ENCODE measurements around the gene MIPOL1. TPM values are rescaled to one million over a fixed set of nuclear protein-coding genes. Genes with fewer than 3 reads are reported as not detected.

The MIPOL1 gene
- total and polyA plus RNA-seq, 2 of the 13 experiments (the other 11 are each of a cell fraction or from before 2014, with no cell fraction given): 8.6 to 34.2 TPM

DNA sequence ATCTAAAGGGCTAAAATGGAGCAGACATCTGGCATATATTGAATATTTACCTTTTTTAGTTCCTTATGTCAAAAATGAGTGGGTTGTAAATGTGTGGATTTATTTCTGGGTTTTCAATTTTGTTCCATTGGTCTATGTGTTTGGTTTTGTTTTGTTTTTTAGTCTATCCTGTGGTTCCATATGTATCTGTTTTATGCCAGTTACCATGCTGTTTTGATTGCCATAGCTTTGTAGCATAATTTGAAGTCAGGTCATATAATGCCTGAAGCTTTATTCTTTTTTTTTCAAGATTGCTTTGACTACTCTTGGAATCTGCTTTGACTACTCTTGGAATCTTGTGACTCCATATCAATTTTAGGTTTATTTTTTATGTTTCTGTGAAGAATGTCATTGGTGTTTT is 133.2 kb downstream of the MIPOL1 start (continued):
- TF ChIP-seq, protein P1, sequence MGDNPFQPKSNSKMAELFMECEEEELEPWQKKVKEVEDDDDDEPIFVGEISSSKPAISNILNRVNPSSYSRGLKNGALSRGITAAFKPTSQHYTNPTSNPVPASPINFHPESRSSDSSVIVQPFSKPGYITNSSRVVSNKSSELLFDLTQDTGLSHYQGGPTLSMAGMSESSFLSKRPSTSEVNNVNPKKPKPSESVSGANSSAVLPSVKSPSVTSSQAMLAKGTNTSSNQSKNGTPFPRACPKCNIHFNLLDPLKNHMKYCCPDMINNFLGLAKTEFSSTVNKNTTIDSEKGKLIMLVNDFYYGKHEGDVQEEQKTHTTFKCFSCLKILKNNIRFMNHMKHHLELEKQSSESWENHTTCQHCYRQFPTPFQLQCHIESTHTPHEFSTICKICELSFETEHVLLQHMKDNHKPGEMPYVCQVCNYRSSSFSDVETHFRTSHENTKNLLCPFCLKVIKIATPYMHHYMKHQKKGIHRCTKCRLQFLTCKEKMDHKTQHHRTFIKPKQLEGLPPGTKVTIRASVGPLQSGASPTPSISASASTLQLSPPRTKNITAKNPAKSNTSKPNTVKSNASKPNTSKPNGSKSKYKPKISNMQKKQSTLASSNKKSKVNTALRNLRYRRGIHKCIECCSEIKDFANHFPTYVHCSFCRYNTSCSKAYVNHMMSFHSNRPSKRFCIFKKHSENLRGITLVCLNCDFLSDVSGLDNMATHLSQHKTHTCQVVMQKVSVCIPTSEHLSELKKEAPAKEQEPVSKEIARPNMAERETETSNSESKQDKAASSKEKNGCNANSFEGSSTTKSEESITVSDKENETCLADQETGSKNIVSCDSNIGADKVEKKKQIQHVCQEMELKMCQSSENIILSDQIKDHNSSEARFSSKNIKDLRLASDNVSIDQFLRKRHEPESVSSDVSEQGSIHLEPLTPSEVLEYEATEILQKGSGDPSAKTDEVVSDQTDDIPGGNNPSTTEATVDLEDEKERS (CRISPR knock-in tag; IDR thresholded peaks at IDR 0.05): peak; percentile 96
- TF ChIP-seq SNAPC2 (CRISPR knock-in tag; IDR thresholded peaks at IDR 0.05): 0 out of 2 replicates have a peak, but pooled peaks have one; percentile 43
- no peak for TF ChIP-seq SMC3 (IDR thresholded peaks at IDR 0.05; ENCODE audit: low read length)
- peak; percentile 61; the same call in 1 of the 2 replicates for TF ChIP-seq ARID2 (CRISPR knock-in tag; IDR thresholded peaks at IDR 0.05; ENCODE audit: borderline replicate concordance)
- TF ChIP-seq SKI (IDR thresholded peaks at IDR 0.05; ENCODE audit: partially characterized antibody): no peak
- no peak for TF ChIP-seq IKZF1 (IDR thresholded peaks at IDR 0.05)
- TF ChIP-seq, protein P2, sequence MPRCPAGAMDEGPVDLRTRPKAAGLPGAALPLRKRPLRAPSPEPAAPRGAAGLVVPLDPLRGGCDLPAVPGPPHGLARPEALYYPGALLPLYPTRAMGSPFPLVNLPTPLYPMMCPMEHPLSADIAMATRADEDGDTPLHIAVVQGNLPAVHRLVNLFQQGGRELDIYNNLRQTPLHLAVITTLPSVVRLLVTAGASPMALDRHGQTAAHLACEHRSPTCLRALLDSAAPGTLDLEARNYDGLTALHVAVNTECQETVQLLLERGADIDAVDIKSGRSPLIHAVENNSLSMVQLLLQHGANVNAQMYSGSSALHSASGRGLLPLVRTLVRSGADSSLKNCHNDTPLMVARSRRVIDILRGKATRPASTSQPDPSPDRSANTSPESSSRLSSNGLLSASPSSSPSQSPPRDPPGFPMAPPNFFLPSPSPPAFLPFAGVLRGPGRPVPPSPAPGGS (CRISPR knock-in tag; IDR thresholded peaks at IDR 0.05): no peak
- TF ChIP-seq CEBPB (IDR thresholded peaks at IDR 0.05; ENCODE audit: borderline replicate concordance, low read depth, low read length): no peak
- TF ChIP-seq CCAR2 (optimal IDR thresholded peaks at IDR 0.05; ENCODE audit: low read depth, low read length): no peak
- TF ChIP-seq, protein P3, sequence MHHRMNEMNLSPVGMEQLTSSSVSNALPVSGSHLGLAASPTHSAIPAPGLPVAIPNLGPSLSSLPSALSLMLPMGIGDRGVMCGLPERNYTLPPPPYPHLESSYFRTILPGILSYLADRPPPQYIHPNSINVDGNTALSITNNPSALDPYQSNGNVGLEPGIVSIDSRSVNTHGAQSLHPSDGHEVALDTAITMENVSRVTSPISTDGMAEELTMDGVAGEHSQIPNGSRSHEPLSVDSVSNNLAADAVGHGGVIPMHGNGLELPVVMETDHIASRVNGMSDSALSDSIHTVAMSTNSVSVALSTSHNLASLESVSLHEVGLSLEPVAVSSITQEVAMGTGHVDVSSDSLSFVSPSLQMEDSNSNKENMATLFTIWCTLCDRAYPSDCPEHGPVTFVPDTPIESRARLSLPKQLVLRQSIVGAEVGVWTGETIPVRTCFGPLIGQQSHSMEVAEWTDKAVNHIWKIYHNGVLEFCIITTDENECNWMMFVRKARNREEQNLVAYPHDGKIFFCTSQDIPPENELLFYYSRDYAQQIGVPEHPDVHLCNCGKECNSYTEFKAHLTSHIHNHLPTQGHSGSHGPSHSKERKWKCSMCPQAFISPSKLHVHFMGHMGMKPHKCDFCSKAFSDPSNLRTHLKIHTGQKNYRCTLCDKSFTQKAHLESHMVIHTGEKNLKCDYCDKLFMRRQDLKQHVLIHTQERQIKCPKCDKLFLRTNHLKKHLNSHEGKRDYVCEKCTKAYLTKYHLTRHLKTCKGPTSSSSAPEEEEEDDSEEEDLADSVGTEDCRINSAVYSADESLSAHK (CRISPR knock-in tag; IDR thresholded peaks at IDR 0.05; ENCODE audit: borderline replicate concordance): no peak
